HG02642 (cell line): ENCODE results near the gene LSP1.

Experiments used
- ATAC-seq: cut with Tn5 transposase; IDR thresholded peaks from one replicate; pipeline ENCODE4 v1.9.1; 2021; ENCODE audit warnings: mild to moderate bottlenecking; ENCODE audit not compliant: unreplicated experiment, poor library complexity

Gene LSP1

GRCh38 chr11:1836011-1836945 lies 16.6 kb upstream of the LSP1 start:
- no peak for ATAC-seq

GRCh38 chr11:1837171-1838076 lies 15.5 kb upstream of the LSP1 start:
- peak; percentile 51 for ATAC-seq

- peak; percentile 1 for ATAC-seq
Observed at GRCh38 chr11:1838077-1838425, 14.8 kb upstream of the LSP1 start.

GRCh38 chr11:1838426-1839144 lies 14.3 kb upstream of the LSP1 start, which contains the start of gene TNNI2:
TNNI2 (plus strand) TSS chr11:1838981; CDS start chr11:1839697, 716 bp downstream.
- ATAC-seq, result no peak

GRCh38 chr11:1839204-1839923 lies 13.5 kb upstream of the LSP1 start:
- ATAC-seq, result no peak

GRCh38 chr11:1839924-1840779 lies 12.7 kb upstream of the LSP1 start:
- ATAC-seq, result no peak

GRCh38 chr11:1840780-1841480 lies 12.0 kb upstream of the LSP1 start:
- ATAC-seq, result no peak

GRCh38 chr11:1841511-1842148 lies 11.3 kb upstream of the LSP1 start:
- ATAC-seq, result no peak

- ATAC-seq, result no peak
Observed at GRCh38 chr11:1842149-1843097, 10.5 kb upstream of the LSP1 start.

GRCh38 chr11:1843098-1843473 lies 9.8 kb upstream of the LSP1 start:
- no peak for ATAC-seq

- no peak for ATAC-seq
Observed at GRCh38 chr11:1843796-1844195, 9.1 kb upstream of the LSP1 start.

- ATAC-seq, result no peak
Observed at GRCh38 chr11:1844221-1845094, 8.4 kb upstream of the LSP1 start.

GRCh38 chr11:1845095-1845429 lies 7.8 kb upstream of the LSP1 start:
- no peak for ATAC-seq

GRCh38 chr11:1845561-1846452 lies 7.1 kb upstream of the LSP1 start:
- no peak for ATAC-seq

- ATAC-seq, result no peak
Observed at GRCh38 chr11:1846453-1846932, 6.4 kb upstream of the LSP1 start.
